Measurements from ENCODE around the gene CARHSP1. TPM values are rescaled to one million over a fixed set of nuclear protein-coding genes. Genes with fewer than 3 reads are reported as not detected.
A peak's percentile ranks its signal among the peaks of the same experiment; 100 is the strongest.

The CARHSP1 gene
- total and polyA plus RNA-seq, 2 donors: 86.7 to 100 TPM

DNA sequence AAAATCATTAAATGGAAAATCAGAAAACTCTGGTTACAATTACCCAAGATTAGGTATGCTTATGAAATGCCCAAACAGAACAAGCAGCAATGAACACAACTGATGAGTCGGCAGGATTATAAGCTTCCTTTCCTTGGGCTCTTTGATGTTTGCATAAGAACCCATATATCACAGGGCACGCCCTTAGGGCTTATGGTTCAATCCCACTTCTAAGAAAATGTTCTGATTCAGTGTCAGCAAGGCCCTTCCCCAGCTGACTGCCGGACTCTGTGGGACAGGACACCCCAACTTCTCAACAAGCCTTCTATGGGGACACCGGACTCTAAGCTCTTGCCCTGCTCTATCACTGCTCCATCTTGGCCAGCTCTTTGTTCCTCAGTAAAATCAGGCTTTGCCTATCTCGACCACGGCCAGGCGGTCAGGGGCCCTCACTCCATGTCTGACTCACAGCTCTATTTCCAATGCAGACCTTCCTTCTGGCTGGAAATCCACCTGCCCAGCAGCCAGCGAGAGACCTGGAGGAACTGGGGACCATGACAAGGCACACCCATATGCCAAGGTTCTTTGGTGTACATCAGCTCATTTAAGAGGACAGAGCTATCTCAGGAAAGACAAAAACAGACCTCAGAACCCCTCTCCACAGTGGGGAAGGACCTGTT is 40.1 kb upstream of the CARHSP1 start:
- no peak for DNase-seq (ENCODE audit: low read depth in 6 of 9, low spot score in 9 of 9)
- H3K4me3 ChIP-seq (ENCODE audit: low read length in 2 of 2): no peak overlapping the region
- 89% methylated on average over 8 of the region's 8 CpGs for WGBS
- peaks cover 0 to 2% of the 10 kb centered on the region in 2 donors for H3K9me3 ChIP-seq (ENCODE audit: control insufficient read depth in 2 of 2, insufficient read depth in 1 of 2, low read length in 1 of 2)
- H3K27ac ChIP-seq (ENCODE audit: low read depth in 1 of 2, low read length in 1 of 2): no peak overlapping the region
- peaks cover 87 to 88% of the 10 kb centered on the region in 2 donors for H3K36me3 ChIP-seq (ENCODE audit: control insufficient read depth in 2 of 2, insufficient read depth in 2 of 2, low read length in 1 of 2)
- H3K27me3 ChIP-seq (ENCODE audit: control insufficient read depth in 2 of 2, insufficient read depth in 1 of 2, low read length in 1 of 2): no peaks in the 10 kb centered on the region
- H3K4me1 ChIP-seq (ENCODE audit: control insufficient read depth in 2 of 2, insufficient read depth in 2 of 2, low read length in 2 of 2): peaks cover 0 to 3% of the 10 kb centered on the region in 2 donors

DNA sequence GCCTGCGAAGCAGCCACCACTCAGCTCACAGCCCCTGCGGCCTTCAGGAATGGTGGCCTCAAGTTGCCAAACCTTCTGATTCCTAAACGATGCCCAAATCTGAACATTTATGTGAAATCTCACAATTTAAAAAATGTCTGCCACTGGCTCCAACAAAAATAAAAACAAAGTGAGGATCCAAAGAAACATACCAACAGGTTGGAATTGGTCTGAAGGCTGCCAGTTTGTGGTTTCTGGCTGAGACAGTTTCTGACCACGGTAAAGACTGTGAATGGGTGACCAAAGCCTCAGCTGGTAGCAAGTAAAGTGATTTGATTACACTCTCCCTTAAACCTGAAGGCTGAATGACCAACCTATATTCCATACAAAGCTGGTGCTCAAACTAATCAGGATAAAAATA is 38.3 kb upstream of the CARHSP1 start:
- Histone ChIP-seq H3K4me1 (ENCODE audit: control insufficient read depth in 2 of 2, insufficient read depth in 2 of 2, low read length in 2 of 2) (no peaks in the 10 kb centered on the region), H3K4me3 (ENCODE audit: low read length in 2 of 2) (no peak overlapping the region), H3K27ac (ENCODE audit: low read depth in 1 of 2, low read length in 1 of 2) (no peak overlapping the region), H3K9me3 (ENCODE audit: control insufficient read depth in 2 of 2, insufficient read depth in 1 of 2, low read length in 1 of 2) (peaks cover 0 to 2% of the 10 kb centered on the region in 2 donors), H3K36me3 (ENCODE audit: control insufficient read depth in 2 of 2, insufficient read depth in 2 of 2, low read length in 1 of 2) (peaks cover 88 to 94% of the 10 kb centered on the region in 2 donors), H3K27me3 (ENCODE audit: control insufficient read depth in 2 of 2, insufficient read depth in 1 of 2, low read length in 1 of 2) (no peaks in the 10 kb centered on the region)
- no peak for DNase-seq (ENCODE audit: low read depth in 6 of 9, low spot score in 9 of 9)
- 93% methylated on average over 4 of the region's 4 CpGs for WGBS

DNA sequence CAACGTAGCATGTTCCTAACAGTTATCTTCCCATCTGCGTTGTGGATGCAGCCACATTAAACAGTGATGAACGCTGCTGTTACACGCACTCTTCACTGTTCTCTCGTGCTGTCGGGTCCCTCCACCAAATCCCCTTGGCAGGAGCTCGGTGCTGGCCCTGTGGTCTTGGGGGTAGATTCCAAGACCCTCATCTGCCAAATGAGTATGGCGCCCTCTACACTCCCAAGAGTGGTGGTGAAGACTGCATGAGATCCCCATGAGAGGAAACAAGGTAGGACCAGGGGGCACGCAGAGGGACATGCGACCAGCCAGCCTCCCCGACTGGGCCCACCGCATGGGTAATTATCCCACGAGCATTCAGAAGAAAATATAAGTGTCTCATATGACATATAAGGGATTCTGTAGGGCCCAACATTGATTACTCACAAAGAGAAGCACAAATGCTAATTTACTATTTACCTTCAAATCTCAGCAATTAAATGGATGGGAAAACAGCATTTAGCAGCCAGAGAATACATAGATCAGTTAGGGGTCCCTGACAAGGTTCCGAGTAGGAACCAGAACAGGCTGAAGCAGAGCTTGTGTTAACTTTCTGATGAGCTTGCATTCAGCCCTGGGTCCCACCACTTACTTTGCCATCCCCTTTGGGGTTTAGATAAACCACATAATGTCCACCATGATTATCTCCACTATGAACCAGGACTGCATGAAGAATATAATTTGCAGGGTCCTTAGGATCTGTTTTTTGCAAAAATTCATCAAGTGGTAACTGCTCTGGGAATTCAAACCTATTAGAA is 37.2 kb upstream of the CARHSP1 start:
- no peak for DNase-seq (ENCODE audit: low read depth in 6 of 9, low spot score in 9 of 9)
- peaks cover 88 to 93% of the 10 kb centered on the region in 2 donors for H3K36me3 ChIP-seq (ENCODE audit: control insufficient read depth in 2 of 2, insufficient read depth in 2 of 2, low read length in 1 of 2)
- H3K27ac ChIP-seq (ENCODE audit: low read depth in 1 of 2, low read length in 1 of 2): no peak overlapping the region
- 95% methylated on average over 14 of the region's 14 CpGs for WGBS
- no peak overlapping the region for H3K4me3 ChIP-seq (ENCODE audit: low read length in 2 of 2)
- H3K4me1 ChIP-seq (ENCODE audit: control insufficient read depth in 2 of 2, insufficient read depth in 2 of 2, low read length in 2 of 2): no peaks in the 10 kb centered on the region
- H3K27me3 ChIP-seq (ENCODE audit: control insufficient read depth in 2 of 2, insufficient read depth in 1 of 2, low read length in 1 of 2): no peaks in the 10 kb centered on the region
- no peaks in the 10 kb centered on the region for H3K9me3 ChIP-seq (ENCODE audit: control insufficient read depth in 2 of 2, insufficient read depth in 1 of 2, low read length in 1 of 2)

DNA sequence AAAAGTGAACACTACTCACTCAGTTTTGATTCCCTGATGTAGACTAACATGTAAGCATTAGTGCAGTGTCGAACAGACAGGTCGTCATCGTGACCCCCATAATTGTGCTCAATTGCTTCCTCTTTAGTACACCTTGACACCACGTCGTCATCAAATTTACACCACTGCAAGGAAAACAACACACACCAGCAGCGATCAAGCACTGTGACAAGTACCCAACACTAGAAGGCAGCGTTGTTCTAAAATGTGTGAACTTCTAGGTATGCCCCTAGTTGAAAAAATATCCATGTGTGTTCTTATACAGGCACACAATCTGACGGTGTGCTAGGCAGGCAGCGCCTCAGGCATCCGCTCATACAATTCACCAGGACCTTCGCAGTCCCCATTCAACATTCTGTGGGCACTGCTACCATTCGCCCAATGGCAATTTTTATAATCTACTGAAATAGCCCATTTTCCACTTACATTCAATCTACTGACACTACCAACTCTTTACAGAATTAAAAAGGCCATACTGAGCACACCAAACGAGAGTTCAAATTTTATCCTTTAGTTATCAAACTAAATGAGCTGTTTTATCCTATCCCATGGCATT is 36.5 kb upstream of the CARHSP1 start:
- DNase-seq (ENCODE audit: low read depth in 6 of 9, low spot score in 9 of 9): peak in 7 of 9 donors; percentile 17 to 62 (median 21)

DNA sequence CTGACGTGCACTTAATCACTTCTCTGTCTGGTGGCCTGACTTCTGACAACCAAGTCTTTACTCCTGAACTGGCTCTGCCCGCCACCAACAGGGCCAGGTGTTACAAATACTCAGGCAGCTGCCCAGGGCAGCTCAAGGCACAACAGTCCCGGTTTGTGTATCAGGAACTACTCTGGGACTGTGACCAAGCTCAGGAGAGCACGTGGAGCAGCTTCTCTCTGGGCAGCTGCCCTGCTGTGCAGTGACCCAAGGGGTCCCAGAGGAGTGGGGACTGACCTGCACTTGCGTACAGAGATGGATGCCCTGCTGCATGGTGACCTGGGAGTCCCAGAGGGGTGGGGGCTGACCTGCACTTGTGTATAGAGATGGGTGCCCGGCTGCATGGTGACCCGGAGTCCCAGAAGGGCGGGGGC is 35.2 kb upstream of the CARHSP1 start:
- Histone ChIP-seq H3K27me3 (ENCODE audit: control insufficient read depth in 2 of 2, insufficient read depth in 1 of 2, low read length in 1 of 2) (no peaks in the 10 kb centered on the region), H3K27ac (ENCODE audit: low read depth in 1 of 2, low read length in 1 of 2) (no peak overlapping the region), H3K9me3 (ENCODE audit: control insufficient read depth in 2 of 2, insufficient read depth in 1 of 2, low read length in 1 of 2) (no peaks in the 10 kb centered on the region), H3K4me1 (ENCODE audit: control insufficient read depth in 2 of 2, insufficient read depth in 2 of 2, low read length in 2 of 2) (no peaks in the 10 kb centered on the region), H3K36me3 (ENCODE audit: control insufficient read depth in 2 of 2, insufficient read depth in 2 of 2, low read length in 1 of 2) (peaks cover 82 to 93% of the 10 kb centered on the region in 2 donors), H3K4me3 (ENCODE audit: low read length in 2 of 2) (no peak overlapping the region)
- DNase-seq (ENCODE audit: low read depth in 6 of 9, low spot score in 9 of 9): no peak
- 98% methylated on average over 8 of the region's 8 CpGs for WGBS

More for the DNA sequence above, 36.5 kb upstream of the CARHSP1 start:
- H3K27ac ChIP-seq (ENCODE audit: low read depth in 1 of 2, low read length in 1 of 2): no peak overlapping the region
- H3K4me3 ChIP-seq (ENCODE audit: low read length in 2 of 2): no peak overlapping the region
- H3K36me3 ChIP-seq (ENCODE audit: control insufficient read depth in 2 of 2, insufficient read depth in 2 of 2, low read length in 1 of 2): peaks cover 84 to 92% of the 10 kb centered on the region in 2 donors
- no peaks in the 10 kb centered on the region for H3K9me3 ChIP-seq (ENCODE audit: control insufficient read depth in 2 of 2, insufficient read depth in 1 of 2, low read length in 1 of 2)
- no peaks in the 10 kb centered on the region for H3K4me1 ChIP-seq (ENCODE audit: control insufficient read depth in 2 of 2, insufficient read depth in 2 of 2, low read length in 2 of 2)
- WGBS: 89% methylated on average over 13 of the region's 13 CpGs
- H3K27me3 ChIP-seq (ENCODE audit: control insufficient read depth in 2 of 2, insufficient read depth in 1 of 2, low read length in 1 of 2): no peaks in the 10 kb centered on the region

DNA sequence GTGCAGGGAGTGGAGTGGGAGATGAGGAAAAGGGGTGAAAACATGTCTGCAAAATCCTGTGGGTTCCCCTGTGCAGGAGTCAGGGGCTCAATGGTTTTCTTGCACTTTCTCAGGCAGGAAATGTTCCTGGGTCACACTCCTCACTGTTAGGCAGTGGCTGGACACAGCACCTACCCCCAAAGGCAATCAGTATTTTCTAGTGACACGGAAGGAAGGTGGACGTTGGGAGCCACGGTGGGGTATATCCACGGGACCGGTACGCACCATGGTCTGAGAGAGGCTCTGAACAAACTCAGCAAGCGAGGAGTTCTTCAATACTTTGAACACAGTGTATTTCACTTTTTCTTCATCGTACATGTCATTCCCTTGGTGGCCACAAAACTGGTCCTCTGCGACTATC is 34.2 kb upstream of the CARHSP1 start:
- no peaks in the 10 kb centered on the region for H3K4me1 ChIP-seq (ENCODE audit: control insufficient read depth in 2 of 2, insufficient read depth in 2 of 2, low read length in 2 of 2)
- no peaks in the 10 kb centered on the region for H3K9me3 ChIP-seq (ENCODE audit: control insufficient read depth in 2 of 2, insufficient read depth in 1 of 2, low read length in 1 of 2)
- WGBS: 98% methylated on average over 9 of the region's 9 CpGs
- no peak overlapping the region for H3K27ac ChIP-seq (ENCODE audit: low read depth in 1 of 2, low read length in 1 of 2)
- H3K27me3 ChIP-seq (ENCODE audit: control insufficient read depth in 2 of 2, insufficient read depth in 1 of 2, low read length in 1 of 2): no peaks in the 10 kb centered on the region
- DNase-seq (ENCODE audit: low read depth in 6 of 9, low spot score in 9 of 9): no peak
- H3K4me3 ChIP-seq (ENCODE audit: low read length in 2 of 2): no peak overlapping the region
- peaks cover 81 to 92% of the 10 kb centered on the region in 2 donors for H3K36me3 ChIP-seq (ENCODE audit: control insufficient read depth in 2 of 2, insufficient read depth in 2 of 2, low read length in 1 of 2)

DNA sequence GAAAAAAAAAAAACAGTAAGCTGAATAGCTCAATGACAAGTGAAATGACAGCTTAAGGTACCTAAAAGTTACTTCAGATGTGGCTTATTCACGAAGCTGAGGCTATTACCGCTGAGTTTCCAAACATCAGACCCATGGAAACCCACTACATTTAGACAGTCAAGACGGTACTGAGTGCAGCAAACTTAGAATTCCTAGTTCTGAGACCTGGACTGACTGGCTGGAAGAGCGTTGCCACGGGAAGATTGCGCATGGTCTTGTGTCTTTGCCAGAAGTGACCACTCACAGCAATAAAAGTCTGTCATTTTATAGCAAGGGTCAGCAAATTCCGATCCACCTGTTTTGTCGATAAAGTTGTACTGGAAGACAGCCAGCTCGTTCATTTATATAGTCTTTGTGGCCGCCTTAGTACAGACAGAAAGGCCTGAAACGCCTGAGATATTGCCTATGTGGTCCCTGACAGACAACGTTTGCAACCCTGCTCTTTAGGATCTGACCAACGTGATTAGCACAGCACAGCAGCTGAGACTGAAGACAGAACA is 32.6 kb upstream of the CARHSP1 start:
- no peak for DNase-seq (ENCODE audit: low read depth in 6 of 9, low spot score in 9 of 9)
- H3K27me3 ChIP-seq (ENCODE audit: control insufficient read depth in 2 of 2, insufficient read depth in 1 of 2, low read length in 1 of 2): no peaks in the 10 kb centered on the region
- WGBS: 94% methylated on average over 13 of the region's 13 CpGs
- H3K4me1 ChIP-seq (ENCODE audit: control insufficient read depth in 2 of 2, insufficient read depth in 2 of 2, low read length in 2 of 2): no peaks in the 10 kb centered on the region
- H3K36me3 ChIP-seq (ENCODE audit: control insufficient read depth in 2 of 2, insufficient read depth in 2 of 2, low read length in 1 of 2): peaks cover 86 to 92% of the 10 kb centered on the region in 2 donors
- no peaks in the 10 kb centered on the region for H3K9me3 ChIP-seq (ENCODE audit: control insufficient read depth in 2 of 2, insufficient read depth in 1 of 2, low read length in 1 of 2)
- no peak overlapping the region for H3K27ac ChIP-seq (ENCODE audit: low read depth in 1 of 2, low read length in 1 of 2)
- no peak overlapping the region for H3K4me3 ChIP-seq (ENCODE audit: low read length in 2 of 2)

DNA sequence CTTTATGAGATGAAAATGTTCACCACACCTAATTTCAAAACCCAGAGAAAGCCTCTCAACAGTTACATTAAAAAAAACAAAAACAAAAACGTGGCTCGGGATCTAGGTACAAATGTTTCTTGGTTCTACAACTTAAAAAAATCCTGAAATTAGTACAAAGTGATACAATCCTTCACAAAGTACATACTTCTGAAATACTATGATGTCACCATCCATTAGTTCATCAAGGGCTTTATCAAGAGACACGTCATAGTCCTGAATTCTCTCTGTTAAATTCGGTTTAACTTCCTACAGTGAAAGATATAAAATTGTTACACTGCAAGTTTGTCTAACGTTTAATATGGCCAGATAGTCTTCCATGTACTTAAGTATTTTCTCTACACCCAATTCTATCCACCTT is 31.5 kb upstream of the CARHSP1 start:
- no peak overlapping the region for H3K27ac ChIP-seq (ENCODE audit: low read depth in 1 of 2, low read length in 1 of 2)

More for the DNA sequence above, 31.5 kb upstream of the CARHSP1 start:
- no peaks in the 10 kb centered on the region for H3K4me1 ChIP-seq (ENCODE audit: control insufficient read depth in 2 of 2, insufficient read depth in 2 of 2, low read length in 2 of 2)
- 96% methylated on average over 5 of the region's 5 CpGs for WGBS
- H3K36me3 ChIP-seq (ENCODE audit: control insufficient read depth in 2 of 2, insufficient read depth in 2 of 2, low read length in 1 of 2): peaks cover 82 to 92% of the 10 kb centered on the region in 2 donors
- no peaks in the 10 kb centered on the region for H3K27me3 ChIP-seq (ENCODE audit: control insufficient read depth in 2 of 2, insufficient read depth in 1 of 2, low read length in 1 of 2)
- no peaks in the 10 kb centered on the region for H3K9me3 ChIP-seq (ENCODE audit: control insufficient read depth in 2 of 2, insufficient read depth in 1 of 2, low read length in 1 of 2)
- no peak for DNase-seq (ENCODE audit: low read depth in 6 of 9, low spot score in 9 of 9)
- H3K4me3 ChIP-seq (ENCODE audit: low read length in 2 of 2): no peak overlapping the region
